Omental fat pad (tissue), 4 donors: Measurements from ENCODE around the gene FILIP1. TPM values are rescaled to one million over a fixed set of nuclear protein-coding genes. Genes with fewer than 3 reads are reported as not detected.

Experiments used
- ATAC-seq: fragments of 150-250 bp; one replicate; pipeline ENCODE4 v1.9.1; 2016; ENCODE audit warnings: mild to moderate bottlenecking, moderate library complexity; ENCODE audit not compliant: low FRiP score
- DNase-seq: peaks from one replicate; pipeline ENCODE4 v3.0.0-alpha.2; 2019; ENCODE audit warnings: low spot score
- total RNA-seq, 4 donors: library from RNA; depleted of rRNA; stranded (reverse); fragments of >200 nt; gene quantifications; one replicate each; pipeline ENCODE4 v1.1.0, GENCODE V29; 2016
- TF ChIP-seq, protein P1 (sequence below), 3 donors: fragments of 450-650 bp; IDR thresholded peaks; one replicate each; pipeline ENCODE4 v1.5.1; 2016 to 2017; ENCODE audit warnings: antibody characterized with exemption in 3 of 3, mild to moderate bottlenecking in 3 of 3, moderate library complexity in 2 of 3

The FILIP1 gene
- total RNA-seq, 4 donors from 2014 or later = 3.0 to 15.9 (median 5.7) TPM

DNA sequence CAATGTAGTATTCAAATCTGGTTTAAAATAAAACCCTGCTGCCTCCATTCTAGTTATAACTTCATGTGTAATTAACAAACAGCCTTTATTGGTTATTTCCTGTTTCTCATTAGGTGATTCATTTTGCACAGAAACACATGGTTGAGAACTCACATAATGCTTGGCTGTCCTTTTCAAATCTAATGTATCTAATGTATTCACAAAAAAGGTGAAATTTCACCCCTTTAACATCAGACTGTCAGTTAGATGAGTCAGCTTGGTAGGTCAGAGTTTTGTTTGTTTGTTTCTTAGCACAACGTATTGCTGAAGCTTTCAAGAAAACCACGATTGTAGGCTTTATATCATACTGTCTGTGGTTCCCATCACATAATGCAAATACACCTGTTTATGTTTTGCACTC is 130.3 kb downstream of the FILIP1 start:
- ATAC-seq = no peak
- TF ChIP-seq, protein P1, sequence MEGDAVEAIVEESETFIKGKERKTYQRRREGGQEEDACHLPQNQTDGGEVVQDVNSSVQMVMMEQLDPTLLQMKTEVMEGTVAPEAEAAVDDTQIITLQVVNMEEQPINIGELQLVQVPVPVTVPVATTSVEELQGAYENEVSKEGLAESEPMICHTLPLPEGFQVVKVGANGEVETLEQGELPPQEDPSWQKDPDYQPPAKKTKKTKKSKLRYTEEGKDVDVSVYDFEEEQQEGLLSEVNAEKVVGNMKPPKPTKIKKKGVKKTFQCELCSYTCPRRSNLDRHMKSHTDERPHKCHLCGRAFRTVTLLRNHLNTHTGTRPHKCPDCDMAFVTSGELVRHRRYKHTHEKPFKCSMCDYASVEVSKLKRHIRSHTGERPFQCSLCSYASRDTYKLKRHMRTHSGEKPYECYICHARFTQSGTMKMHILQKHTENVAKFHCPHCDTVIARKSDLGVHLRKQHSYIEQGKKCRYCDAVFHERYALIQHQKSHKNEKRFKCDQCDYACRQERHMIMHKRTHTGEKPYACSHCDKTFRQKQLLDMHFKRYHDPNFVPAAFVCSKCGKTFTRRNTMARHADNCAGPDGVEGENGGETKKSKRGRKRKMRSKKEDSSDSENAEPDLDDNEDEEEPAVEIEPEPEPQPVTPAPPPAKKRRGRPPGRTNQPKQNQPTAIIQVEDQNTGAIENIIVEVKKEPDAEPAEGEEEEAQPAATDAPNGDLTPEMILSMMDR (IDR thresholded peaks at IDR 0.05) = no peak

DNA sequence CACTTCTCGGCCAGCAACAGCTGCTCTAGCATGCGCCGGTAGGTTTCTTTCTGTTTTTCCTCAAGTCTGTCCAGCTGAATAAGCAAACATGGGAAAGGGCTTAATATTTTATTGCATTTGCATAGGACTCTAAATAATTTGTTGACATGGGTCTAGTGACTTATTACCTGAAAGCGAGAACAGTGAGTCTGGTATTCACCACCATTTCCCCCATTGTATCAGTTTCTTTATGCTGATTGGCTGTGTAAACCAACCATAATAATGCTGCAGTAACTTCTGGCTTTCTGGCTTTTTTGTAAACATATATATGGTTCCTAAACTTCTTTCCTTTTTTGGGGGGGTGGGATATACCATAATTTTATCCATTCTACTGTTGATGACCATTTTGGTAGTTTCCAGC is 140.0 kb downstream of the FILIP1 start:
- TF ChIP-seq, protein P1 (IDR thresholded peaks at IDR 0.05) = no peak
- ATAC-seq (no peak), DNase-seq (no peak)

More for the DNA sequence above, 130.3 kb downstream of the FILIP1 start:
- DNase-seq = no peak

DNA sequence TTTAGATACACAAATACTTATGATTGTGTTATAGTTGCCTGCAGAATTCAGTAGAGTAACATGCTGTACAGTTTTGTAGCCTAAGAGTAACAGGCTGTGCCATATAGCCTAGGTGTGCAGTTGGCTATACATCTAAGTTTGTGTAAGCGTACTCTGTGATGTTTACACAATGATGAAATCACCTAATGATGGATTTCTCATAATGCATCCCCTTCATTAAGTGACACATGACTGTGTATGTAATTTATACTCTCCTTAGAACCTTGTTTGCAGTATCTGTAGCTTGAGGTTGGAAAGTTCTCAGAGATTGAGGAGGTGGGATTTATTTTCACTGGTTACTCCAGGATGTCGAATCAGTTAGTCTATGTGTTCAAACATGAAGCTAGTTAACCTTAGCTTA is 142.0 kb downstream of the FILIP1 start:
- TF ChIP-seq, protein P1 (IDR thresholded peaks at IDR 0.05) = no peak
- DNase-seq = no peak
- no peak for ATAC-seq

DNA sequence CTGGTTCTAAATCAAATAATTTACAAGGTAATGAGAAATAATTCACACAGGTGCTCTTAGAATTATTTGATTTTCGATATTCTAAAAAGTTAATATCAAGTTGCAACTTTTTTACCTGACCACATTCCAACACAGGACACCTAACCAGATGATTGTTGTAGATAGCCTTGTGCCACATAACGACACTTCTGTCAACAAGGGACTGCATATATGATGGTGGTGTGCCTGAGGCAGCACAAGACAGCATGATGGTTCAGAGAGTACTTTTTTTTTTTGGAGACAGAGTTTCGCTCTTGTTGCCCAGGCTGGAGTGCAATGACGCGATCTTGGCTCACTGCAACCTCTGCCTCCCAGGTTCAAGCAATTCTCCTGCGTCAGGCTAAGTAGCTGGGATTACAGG is 142.8 kb downstream of the FILIP1 start:
- ATAC-seq = no peak
- TF ChIP-seq, protein P1 (IDR thresholded peaks at IDR 0.05) = no peak
- no peak for DNase-seq

DNA sequence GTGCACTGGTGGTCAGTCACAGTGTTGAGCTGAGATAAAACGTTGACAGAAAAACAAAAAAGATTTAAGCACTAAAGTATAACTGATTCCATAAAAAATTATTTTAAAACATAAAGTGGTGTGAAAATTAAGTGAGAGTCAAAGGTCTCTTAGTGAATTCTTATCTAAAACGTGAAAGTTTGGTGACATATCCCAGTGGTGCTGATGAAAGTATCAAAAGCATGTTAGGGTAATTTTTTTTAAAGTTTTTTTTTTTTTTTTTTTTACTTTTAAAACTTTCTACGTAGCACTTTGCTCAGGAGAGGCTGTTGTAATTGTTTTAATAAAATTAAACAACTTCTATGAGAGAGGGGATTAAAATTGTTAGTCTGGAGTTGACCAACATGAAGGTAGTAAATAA is 143.4 kb downstream of the FILIP1 start:
- DNase-seq (no peak), ATAC-seq (no peak)
- TF ChIP-seq, protein P1 (IDR thresholded peaks at IDR 0.05) = no peak

DNA sequence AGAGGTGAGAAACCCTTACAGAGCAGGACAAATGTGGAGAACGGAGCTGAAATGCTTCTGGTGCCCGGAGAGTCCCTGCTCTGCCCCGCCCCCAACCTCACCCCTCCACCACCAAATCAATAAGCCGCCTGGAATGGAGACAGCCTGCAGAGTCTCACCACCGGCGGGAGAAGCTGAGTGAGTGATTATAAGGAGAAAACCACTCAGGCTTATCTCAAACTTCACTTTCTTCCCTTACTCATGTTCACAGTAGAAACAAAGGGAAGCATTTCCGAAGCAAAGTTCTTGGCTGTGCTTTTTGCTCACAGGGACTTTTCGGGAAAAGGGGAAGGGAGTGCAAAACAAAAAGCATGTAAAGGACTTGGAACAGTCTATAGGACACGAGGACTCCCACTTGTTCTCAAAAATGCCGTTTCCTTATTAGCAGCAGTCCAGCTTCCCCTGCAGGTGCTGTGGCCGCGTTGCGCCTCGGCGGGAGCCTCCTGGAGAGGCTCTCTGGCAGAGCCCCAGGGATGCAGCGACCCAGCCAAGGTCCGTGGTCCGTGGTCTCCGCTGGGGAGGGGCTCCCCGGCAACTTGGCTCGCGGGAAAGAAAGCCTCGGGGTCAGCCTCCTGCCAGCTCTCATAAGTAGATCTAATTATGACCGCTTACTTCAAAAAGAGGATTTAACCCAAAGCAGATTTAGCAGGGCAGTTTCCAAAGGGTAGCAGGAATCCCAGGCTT is 144.2 kb downstream of the FILIP1 start:
- no peak for DNase-seq
- TF ChIP-seq, protein P1 (IDR thresholded peaks at IDR 0.05) = no peak
- peak; percentile 48 for ATAC-seq

DNA sequence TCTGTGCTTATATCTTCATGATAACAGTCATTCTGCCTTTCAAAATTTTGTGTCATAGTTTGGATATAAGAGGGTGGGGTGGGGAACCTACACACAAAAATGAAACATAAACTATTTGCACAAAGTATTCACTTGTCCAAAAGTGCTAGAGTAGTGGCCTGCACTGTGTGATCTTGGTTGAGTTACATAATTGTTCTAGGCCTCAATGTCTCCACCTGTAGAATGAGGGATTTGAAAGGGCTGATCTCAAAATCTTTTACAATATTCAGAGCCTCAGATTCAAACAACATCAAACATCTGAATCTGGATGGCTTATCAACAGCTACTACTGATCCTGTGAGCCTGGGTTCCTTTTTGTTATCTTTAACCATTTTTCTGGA is 144.7 kb downstream of the FILIP1 start:
- no peak for ATAC-seq
- no peak for DNase-seq
- TF ChIP-seq, protein P1 (IDR thresholded peaks at IDR 0.05) = no peak
